Spleen (tissue), 13 donors: Measurements from ENCODE around the gene TMEM145. TPM values are rescaled to one million over a fixed set of nuclear protein-coding genes. Genes with fewer than 3 reads are reported as not detected.
"Not testable (repeated sequence)": the region's sequence is repeated elsewhere in the genome, so short reads cannot be mapped to it uniquely, and the experiment has no call there.

Source experiments
- DNase-seq: peaks from one replicate; pipeline ENCODE4 v3.0.0-alpha.2; 2020
- H3K27ac ChIP-seq, 8 donors: fragments of 200-600 bp; sonication (generic) in 7 of 8; 1 replicate in 4 of 8; 2 replicates in 4 of 8; pipeline versions ENCODE4 v1.5.0 to v1.8.0; 2016 to 2021; ENCODE audit warnings: inconsistent platforms in 4 of 8, mild to moderate bottlenecking in 4 of 8, moderate library complexity in 1 of 8
- H3K27me3 ChIP-seq, 7 donors: fragments of 200-600 bp; sonication (generic) in 6 of 7; replicated peaks in 1 of 7; 1 replicate in 4 of 7; 2 replicates in 3 of 7; pipeline versions ENCODE4 v1.5.0 to v1.8.0; 2016 to 2021; ENCODE audit warnings: inconsistent platforms in 3 of 7, mild to moderate bottlenecking in 1 of 7
- H3K36me3 ChIP-seq, 6 donors: fragments of 200-600 bp; sonication (generic) in 5 of 6; 1 replicate in 4 of 6; 2 replicates in 2 of 6; pipeline versions ENCODE4 v1.5.0 to v1.8.0; 2016 to 2021; ENCODE audit warnings: inconsistent platforms in 2 of 6
- H3K4me1 ChIP-seq, 6 donors: fragments of 200-600 bp; sonication (generic) in 5 of 6; 1 replicate in 3 of 6; 2 replicates in 3 of 6; pipeline versions ENCODE4 v1.5.0 to v1.8.0; 2016 to 2021; ENCODE audit warnings: inconsistent platforms in 3 of 6
- H3K4me3 ChIP-seq, 8 donors: fragments of 200-600 bp; sonication (generic) in 7 of 8; 1 replicate in 4 of 8; 2 replicates in 4 of 8; pipeline versions ENCODE4 v1.5.0 to v1.8.0; 2016 to 2021; ENCODE audit warnings: inconsistent platforms in 4 of 8, mild to moderate bottlenecking in 4 of 8, moderate library complexity in 2 of 8
- H3K9me3 ChIP-seq, 8 donors: fragments of 200-600 bp; sonication (generic) in 7 of 8; 1 replicate in 4 of 8; 2 replicates in 4 of 8; pipeline versions ENCODE4 v1.5.0 to v1.8.0; 2016 to 2021; ENCODE audit warnings: inconsistent platforms in 4 of 8
- CTCF ChIP-seq, 11 experiments: fragments of 200-600 bp in 7 of 11; fragments of 450-650 bp in 4 of 11; sonication (generic) in 4 of 11; IDR thresholded peaks in 8 of 11; conservative IDR thresholded peaks in 3 of 11; 1 replicate in 7 of 11; 2 replicates in 4 of 11; pipeline versions ENCODE4 v1.4.0 to v1.8.0; 2016 to 2021; ENCODE audit warnings: antibody characterized with exemption in 11 of 11, inconsistent platforms in 4 of 11, mild to moderate bottlenecking in 1 of 11
- POLR2A ChIP-seq, 3 donors: fragments of 450-650 bp; IDR thresholded peaks; one replicate each; pipeline ENCODE4 v1.5.1; 2017; ENCODE audit warnings: antibody characterized with exemption in 3 of 3, mild to moderate bottlenecking in 1 of 3
- POLR2AphosphoS5 ChIP-seq, 3 donors: sonication (generic); formaldehyde crosslinking; IDR thresholded peaks; one replicate each; pipeline ENCODE4 v1.5.1; 2017; ENCODE audit warnings: antibody characterized with exemption in 3 of 3
- WGBS, 5 donors: extraction: QIAGEN DNeasy Blood & Tissue Kit in 3 of 5; methylation state at CpG; one replicate each; pipeline versions ENCODE4 v1.1.5 to v1.1.7; 2013 to 2018; 5-methylcytosine and 5-hydroxymethylcytosine counted together
- intact Hi-C: fragments of 100-400 bp; cut with DNase I; formaldehyde crosslinking; loops from one replicate; pipeline ENCODE4 v1.15.0; 2023; ENCODE audit warnings: low total_unique reads
- long read RNA-seq, 2 donors: transcript quantifications; one replicate each; lab custom pipeline, GENCODE V29; 2026
- polyA plus RNA-seq, 3 donors: library from polyadenylated mRNA; stranded (reverse); fragments of 200-250 nt; gene quantifications; one replicate each; pipeline ENCODE4 v1.2.1, GENCODE V29; 2013
- total RNA-seq, 7 donors: library from RNA; depleted of rRNA in 3 of 7; stranded (reverse); fragments of >200 nt in 3 of 7; fragmentation: NEBNext Ultra II Directional in 4 of 7; extraction: Animal tissue kit (Norgen Biotek cat#: 25700) in 4 of 7; gene quantifications; one replicate each; pipeline versions ENCODE4 v1.1.0 to v1.2.1, GENCODE V29; 2016 to 2021
- donor health status: healthy with polysubstance abuse.
- donor health status: DM: no; HTN: no; CAD: no; lungs with moderate emphysema.
- donor health status: DM: no; HTN: no; CAD: no.
- donor health status: Bipolar disorder and iron deficiency.
- donor health status: healthy.
- donor health status: DM: no; HTN: no; CAD: no.
- donor health status: DM: yes; HTN: yes; CAD: no.

TMEM145 gene
- total RNA-seq (1 to 10 TPM in 2 of 7 donors, under 1 TPM in 4, not detected in 1; 0.28 to 2.3 (median 0.79) TPM), polyA plus RNA-seq (under 1 TPM; 0.13 to 0.43 (median 0.21) TPM)
- long read RNA-seq, donor 1 = 0 reads
- long read RNA-seq, donor 2 = 0 reads

DNA sequence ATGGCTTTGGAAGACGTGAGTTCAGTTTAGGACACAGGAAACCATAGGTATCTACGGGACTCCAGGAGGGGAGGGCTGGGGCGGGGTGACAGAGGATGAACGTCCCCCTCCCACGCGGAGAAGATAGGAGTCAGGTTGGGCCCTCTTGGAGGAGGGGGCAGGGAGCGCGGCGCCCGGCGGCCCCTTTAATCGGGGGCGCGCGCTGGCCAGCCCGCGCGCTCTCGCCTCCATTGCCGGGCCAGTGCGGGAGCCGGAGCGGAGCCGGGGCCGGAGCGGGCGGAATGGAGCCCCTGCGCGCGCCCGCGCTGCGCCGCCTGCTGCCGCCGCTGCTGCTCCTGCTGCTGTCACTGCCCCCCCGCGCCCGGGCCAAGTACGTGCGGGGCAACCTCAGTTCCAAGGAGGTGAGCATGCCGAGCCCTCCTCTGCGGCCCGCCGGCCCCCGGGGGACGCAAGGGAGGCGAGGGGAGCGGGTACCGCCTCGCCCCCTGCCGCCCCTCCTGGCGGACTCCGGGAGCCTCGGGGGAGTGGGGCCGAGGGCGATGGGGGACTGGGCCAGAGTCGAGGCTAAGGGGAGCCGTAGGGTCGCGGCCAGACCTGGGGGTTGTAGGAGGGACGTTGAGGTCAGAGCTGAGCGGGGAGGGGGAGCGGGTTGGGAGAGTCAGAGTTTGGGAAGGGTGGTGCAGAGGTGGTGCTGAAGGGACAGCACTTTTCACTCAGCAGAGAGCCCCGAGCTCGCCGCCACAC, at the start of gene TMEM145:
TSS of gene TMEM145 (plus strand) at position 214 of the 744 bp plus-strand sequence. CDS start at position 282, 68 bp downstream.
- TF ChIP-seq POLR2AphosphoS5 (IDR thresholded peaks at IDR 0.05) (no peak), CTCF (IDR thresholded peaks at IDR 0.05 in 8 of 11, conservative IDR thresholded peaks at IDR 0.05 in 3 of 11) (peak in 3 of 11 experiments; percentile 11 to 18 (median 17)), POLR2A (IDR thresholded peaks at IDR 0.05) (no peak)
- no peaks in the 10 kb centered on the region for H3K9me3 ChIP-seq
- intact Hi-C loops = no loop called here
- WGBS, 5 donors = 1 to 2% (median 1%) methylated on average over 17 to 67 of the region's 67 CpGs
- no peaks in the 10 kb centered on the region for H3K36me3 ChIP-seq
- H3K4me3 ChIP-seq = peak within 1 kb of the TSS in 6 of 8 donors; percentile 30 to 66 (median 38)
- no peak within 1 kb of the TSS for H3K27ac ChIP-seq
- H3K27me3 ChIP-seq = peaks cover 0 to 49% (median 27%) of the 10 kb centered on the region in 7 donors
- H3K4me1 ChIP-seq = peaks cover 17 to 38% (median 27%) of the 10 kb centered on the region in 6 donors
- no peak for DNase-seq

DNA sequence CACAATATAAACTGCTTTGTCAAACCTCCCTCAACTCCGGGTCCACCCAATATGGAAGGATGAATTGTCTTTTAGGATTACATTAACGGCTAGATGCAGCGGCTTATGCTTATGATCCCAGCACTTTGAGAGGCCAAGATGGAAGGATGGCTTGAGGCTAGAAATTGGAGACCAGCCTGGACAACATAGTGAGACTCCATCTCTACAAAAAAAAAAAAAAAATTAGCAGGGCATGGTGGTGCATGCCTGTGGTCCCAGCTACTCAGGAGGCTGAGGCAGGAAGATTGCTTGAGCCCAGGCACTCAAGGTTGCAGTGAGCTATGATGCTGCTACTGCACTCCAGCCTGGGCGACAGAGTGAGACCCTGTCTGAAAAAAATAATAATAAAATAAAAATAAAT, 47.0 kb upstream of the TMEM145 start:
- DNase-seq, H3K27ac ChIP-seq, H3K36me3 ChIP-seq, H3K27me3 ChIP-seq, H3K4me3 ChIP-seq, intact Hi-C loops, H3K9me3 ChIP-seq: not testable (repeated sequence)
- peaks cover 15 to 25% (median 23%) of the 10 kb centered on the region in 6 donors for H3K4me1 ChIP-seq
- 93 to 97% (median 95%) methylated on average over 4 of the region's 4 CpGs for WGBS, 5 donors

GRCh38 chr19:42266928-42267603, 46.0 kb upstream of the TMEM145 start:
- 89 to 95% (median 92%) methylated on average over 23 to 25 of the region's 25 CpGs for WGBS, 5 donors
- intact Hi-C loops, H3K9me3 ChIP-seq, H3K4me3 ChIP-seq, H3K36me3 ChIP-seq, DNase-seq, H3K27me3 ChIP-seq: not testable (repeated sequence)
- peak overlapping the region in 4 of 8 donors; percentile 98 to 100 (median 99) for H3K27ac ChIP-seq
- H3K4me1 ChIP-seq = peaks cover 21 to 35% (median 31%) of the 10 kb centered on the region in 6 donors

DNA sequence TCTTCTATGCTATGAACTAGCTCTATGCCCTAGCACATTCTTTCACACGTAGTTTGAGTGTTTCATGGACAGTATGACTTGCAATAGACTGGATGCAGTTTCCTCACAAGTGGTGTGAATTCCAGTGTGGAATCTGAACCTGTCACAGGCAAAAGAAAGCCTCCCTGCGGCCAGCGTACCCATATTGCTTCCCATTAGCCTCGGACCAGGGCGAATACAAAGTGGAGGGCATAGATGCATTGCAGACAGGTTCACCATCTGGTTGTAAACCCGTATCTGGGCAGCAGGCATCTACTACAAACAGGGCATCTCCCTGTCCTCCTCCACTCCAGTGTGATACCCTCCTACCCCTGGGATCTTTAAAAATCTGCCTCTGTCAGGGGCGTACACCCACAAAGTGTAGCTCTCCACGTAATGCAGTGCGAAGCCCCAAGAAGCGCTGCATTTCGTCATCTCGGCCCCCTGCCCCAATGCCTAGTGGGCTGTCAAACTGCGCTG, 45.4 kb upstream of the TMEM145 start:
- Histone ChIP-seq H3K27ac (peak overlapping the region; percentile 97 to 100 (median 99)), H3K36me3 (peaks cover 0 to 12% (median 10%) of the 10 kb centered on the region in 6 donors), H3K27me3 (no peaks in the 10 kb centered on the region), H3K4me3 (peak overlapping the region; percentile 16 to 69 (median 48)), H3K4me1 (peaks cover 21 to 41% (median 33%) of the 10 kb centered on the region in 6 donors), H3K9me3 (no peaks in the 10 kb centered on the region)
- peak; percentile 78 for DNase-seq
- TF ChIP-seq POLR2A (IDR thresholded peaks at IDR 0.05) (no peak), POLR2AphosphoS5 (IDR thresholded peaks at IDR 0.05) (no peak), CTCF (IDR thresholded peaks at IDR 0.05 in 8 of 11, conservative IDR thresholded peaks at IDR 0.05 in 3 of 11) (no peak)
- intact Hi-C loops = no loop called here
- WGBS, 5 donors = 11 to 18% (median 15%) methylated on average over 9 to 13 of the region's 13 CpGs
